Activated T-helper 17 cell treated with anti-CD3 and anti-CD28 coated beads, Interleukin-2, amount 50 U/mL, for 72 hours (primary cell): ENCODE data around the gene PGAP6. TPM values are rescaled to one million over a fixed set of nuclear protein-coding genes. Genes with fewer than 3 reads are reported as not detected.
"Not testable (repeated sequence)": the region's sequence is repeated elsewhere in the genome, so short reads cannot be mapped to it uniquely, and the experiment has no call there.

ENCODE experiments used
- ATAC-seq: fragments of 150-1000 bp; cut with Tn5 transposase; replicated peaks from 2 replicates; pipeline ENCODE4 v1.10.0; 2021; ENCODE audit warnings: mild to moderate bottlenecking, moderate library complexity
- H3K27ac Mint-ChIP-seq: one replicate; pipeline ENCODE4 v1.8.0; 2022; ENCODE audit warnings: mixed read lengths
- H3K27me3 Mint-ChIP-seq: one replicate; pipeline ENCODE4 v1.8.0; 2022; ENCODE audit warnings: mixed read lengths
- H3K36me3 Mint-ChIP-seq: one replicate; pipeline ENCODE4 v1.8.0; 2022; ENCODE audit warnings: low read depth, mild to moderate bottlenecking, mixed read lengths
- H3K4me1 Mint-ChIP-seq: one replicate; pipeline ENCODE4 v1.8.0; 2022; ENCODE audit warnings: mixed read lengths
- H3K4me3 Mint-ChIP-seq: one replicate; pipeline ENCODE4 v1.8.0; 2022; ENCODE audit warnings: mild to moderate bottlenecking, mixed read lengths
- H3K9me3 Mint-ChIP-seq: one replicate; pipeline ENCODE4 v1.8.0; 2022; ENCODE audit warnings: mixed read lengths
- total RNA-seq, 2 donors: library from RNA; stranded (reverse); gene quantifications; one replicate each; pipeline ENCODE4 v1.2.3, GENCODE V29; 2022

PGAP6 gene
- total RNA-seq, 2 donors from 2014 or later: 25.6 to 26.1 TPM

DNA sequence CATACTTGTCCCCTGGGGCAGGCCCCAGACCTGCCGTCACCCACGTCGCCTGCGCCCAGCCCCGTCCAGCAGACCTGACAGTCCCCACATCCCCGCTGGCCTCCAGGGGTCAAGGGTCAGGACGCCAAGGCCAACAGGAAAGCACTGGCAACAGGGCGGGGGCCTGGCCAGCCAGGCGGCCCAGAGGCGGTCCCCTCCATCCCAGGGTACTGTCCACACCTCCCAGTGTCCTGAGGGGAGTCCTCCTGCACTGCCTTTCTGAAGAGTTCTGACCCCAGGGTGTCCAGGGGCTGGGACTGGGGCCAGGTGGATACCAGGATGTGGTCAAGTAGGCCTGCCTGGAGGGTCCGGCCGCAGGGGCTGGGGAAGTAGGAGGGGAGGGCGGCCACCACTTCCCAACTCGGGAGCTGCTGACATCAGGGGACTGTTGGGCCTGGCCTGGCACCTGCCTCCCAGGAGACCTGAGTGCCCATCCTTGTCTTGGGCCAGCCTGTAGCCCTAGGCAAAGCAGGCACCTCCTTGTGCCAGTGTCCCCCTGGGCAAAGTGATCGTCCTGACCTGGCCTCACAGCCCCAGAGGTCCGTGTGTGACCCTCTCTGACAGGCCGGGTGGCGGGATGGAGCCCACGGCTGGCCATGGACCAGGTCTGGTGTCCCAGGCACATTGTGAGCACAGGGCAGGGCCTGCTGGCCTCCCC, 22.6 kb downstream of the PGAP6 start:
- ATAC-seq: no peak
- no peaks in the 10 kb centered on the region for H3K27me3 Mint-ChIP-seq
- peaks cover 3% of the 10 kb centered on the region for H3K4me1 Mint-ChIP-seq
- H3K9me3 Mint-ChIP-seq: no peaks in the 10 kb centered on the region
- no peaks in the 10 kb centered on the region for H3K36me3 Mint-ChIP-seq
- H3K4me3 Mint-ChIP-seq: no peak overlapping the region
- H3K27ac Mint-ChIP-seq: no peak overlapping the region

DNA sequence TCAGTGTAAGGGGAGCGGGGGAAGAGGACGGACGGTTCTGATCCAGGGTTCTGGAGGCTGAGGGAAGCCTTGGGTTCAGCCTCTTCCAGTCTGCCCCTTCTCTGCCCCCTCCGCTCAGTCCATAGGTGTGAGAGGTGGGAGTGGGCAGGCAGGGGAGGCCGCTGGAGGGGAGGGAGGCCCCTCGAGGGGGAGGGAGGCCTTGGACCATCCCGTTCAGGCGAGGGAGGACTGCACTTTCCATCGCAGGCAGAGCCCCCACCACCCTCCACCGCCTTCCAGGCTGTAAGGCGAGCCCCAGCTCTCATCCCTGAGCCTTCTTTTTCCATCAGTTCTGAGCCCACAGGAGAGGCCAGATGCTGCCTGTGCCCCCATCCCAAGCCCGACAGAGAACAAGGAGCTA, 25.0 kb downstream of the PGAP6 start:
- ATAC-seq: no peak
- Mint-ChIP-seq H3K27ac (peak overlapping the region; percentile 81), H3K36me3 (no peaks in the 10 kb centered on the region), H3K4me1 (peaks cover 6% of the 10 kb centered on the region), H3K27me3 (no peaks in the 10 kb centered on the region), H3K9me3 (no peaks in the 10 kb centered on the region), H3K4me3 (no peak overlapping the region)

DNA sequence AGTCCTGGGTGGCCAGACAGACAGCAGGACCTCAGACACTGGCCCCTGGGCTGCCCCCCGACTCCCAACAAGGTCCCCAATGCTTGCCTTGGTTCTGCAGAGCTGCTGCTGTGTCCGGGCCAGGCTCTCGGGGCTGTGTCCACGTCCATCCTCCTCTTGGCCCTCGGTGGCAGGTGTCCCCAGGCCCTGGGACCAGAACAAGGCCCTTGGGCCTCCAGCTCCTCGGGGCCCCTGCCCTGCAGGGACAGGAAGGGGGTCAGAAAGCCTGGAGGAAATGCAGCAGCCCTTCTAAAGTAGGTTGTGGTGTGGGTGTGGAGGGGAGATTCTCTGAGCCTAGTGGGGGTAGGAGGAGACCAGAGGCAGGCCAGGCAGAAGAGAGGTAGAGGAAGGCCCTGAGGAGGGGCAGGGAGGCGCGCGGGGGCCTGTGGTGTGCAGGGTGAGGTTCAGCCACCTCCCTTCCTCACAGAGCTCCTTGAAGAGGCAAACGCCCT, 26.8 kb downstream of the PGAP6 start:
- Mint-ChIP-seq H3K4me3 (peak overlapping the region; percentile 74), H3K9me3 (no peaks in the 10 kb centered on the region), H3K4me1 (peaks cover 12% of the 10 kb centered on the region), H3K36me3 (peaks cover 10% of the 10 kb centered on the region), H3K27me3 (no peaks in the 10 kb centered on the region), H3K27ac (peak overlapping the region; percentile 81)
- ATAC-seq: no peak

DNA sequence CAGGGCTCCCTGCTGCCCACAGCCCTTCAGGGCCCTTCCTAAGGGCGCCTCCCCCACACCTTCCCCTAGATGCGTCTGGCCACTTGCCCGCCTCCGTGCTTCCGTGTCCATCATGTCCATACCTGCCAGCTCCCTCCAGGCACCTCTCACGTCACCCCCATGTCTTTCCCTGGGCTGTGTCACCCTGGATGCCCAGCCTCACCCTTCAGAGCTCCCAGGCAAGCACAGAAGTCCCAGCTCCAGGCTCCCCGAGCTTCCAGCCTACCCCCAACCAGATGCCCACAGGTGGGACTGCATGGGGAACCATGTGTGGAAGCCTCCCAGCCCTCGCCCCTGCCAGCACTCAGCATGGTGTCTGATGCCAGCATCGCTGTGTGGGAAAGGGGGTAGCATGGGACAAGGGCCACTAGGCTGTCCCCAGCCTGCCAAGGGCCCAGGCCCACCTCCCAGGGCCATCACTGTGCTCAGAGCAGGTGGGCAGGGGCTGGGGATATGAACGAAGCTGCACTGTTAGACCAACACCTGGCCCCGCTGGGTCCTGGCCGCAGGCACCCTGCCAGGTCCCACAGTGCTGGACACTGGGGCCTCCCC, 27.4 kb downstream of the PGAP6 start:
- Mint-ChIP-seq H3K36me3 (peaks cover 14% of the 10 kb centered on the region), H3K4me1 (peaks cover 12% of the 10 kb centered on the region), H3K4me3 (peak overlapping the region; percentile 74), H3K27ac (peak overlapping the region; percentile 38), H3K27me3 (no peaks in the 10 kb centered on the region), H3K9me3 (no peaks in the 10 kb centered on the region)
- ATAC-seq: no peak

DNA sequence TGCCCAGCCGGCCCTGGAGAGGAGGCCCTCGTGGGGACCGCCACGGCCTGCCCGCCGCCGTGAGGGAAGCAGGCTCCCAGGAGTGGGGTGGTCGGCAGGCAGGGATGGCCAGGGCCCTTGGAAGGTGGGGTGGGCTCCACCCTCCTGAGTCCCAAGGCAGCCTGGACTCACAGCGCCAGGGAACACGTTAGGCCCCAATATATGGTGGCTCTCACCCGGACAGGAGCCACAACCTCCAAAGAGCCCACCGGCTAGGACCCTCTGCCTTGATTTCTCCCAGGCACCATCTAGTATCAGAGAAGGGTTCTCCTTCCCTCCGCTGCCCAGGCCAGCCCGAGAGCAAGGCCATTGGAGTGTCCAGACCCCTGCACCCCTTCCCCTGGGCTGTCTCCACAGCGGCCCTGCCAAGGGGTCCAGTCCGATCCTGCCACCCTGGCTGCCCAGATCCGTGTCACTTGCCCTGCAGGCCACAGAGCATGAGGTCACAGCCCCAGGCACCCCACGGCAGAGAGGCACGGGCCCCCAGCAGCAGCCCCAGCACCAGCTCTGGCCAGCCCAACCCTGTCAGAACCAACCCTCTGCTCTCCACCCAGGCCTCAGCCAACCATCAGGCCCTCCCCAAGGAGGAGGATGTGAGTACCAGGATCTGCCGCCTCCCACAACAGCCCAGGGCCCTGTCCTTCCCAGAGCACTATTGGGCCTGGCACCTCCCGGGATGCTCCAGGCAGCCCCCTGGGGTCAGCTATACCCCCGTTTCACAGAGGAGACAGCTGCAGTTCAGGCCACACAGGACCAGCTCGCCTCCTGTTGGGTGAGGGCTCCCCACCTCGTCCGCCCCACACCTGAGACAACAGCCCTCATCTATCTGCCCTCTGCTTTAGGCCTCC, 28.1 kb downstream of the PGAP6 start:
- Mint-ChIP-seq H3K4me3 (peak overlapping the region; percentile 74), H3K4me1 (peaks cover 12% of the 10 kb centered on the region), H3K36me3 (peaks cover 14% of the 10 kb centered on the region), H3K27me3 (no peaks in the 10 kb centered on the region), H3K9me3 (no peaks in the 10 kb centered on the region), H3K27ac (peak overlapping the region; percentile 38)
- ATAC-seq: no peak

DNA sequence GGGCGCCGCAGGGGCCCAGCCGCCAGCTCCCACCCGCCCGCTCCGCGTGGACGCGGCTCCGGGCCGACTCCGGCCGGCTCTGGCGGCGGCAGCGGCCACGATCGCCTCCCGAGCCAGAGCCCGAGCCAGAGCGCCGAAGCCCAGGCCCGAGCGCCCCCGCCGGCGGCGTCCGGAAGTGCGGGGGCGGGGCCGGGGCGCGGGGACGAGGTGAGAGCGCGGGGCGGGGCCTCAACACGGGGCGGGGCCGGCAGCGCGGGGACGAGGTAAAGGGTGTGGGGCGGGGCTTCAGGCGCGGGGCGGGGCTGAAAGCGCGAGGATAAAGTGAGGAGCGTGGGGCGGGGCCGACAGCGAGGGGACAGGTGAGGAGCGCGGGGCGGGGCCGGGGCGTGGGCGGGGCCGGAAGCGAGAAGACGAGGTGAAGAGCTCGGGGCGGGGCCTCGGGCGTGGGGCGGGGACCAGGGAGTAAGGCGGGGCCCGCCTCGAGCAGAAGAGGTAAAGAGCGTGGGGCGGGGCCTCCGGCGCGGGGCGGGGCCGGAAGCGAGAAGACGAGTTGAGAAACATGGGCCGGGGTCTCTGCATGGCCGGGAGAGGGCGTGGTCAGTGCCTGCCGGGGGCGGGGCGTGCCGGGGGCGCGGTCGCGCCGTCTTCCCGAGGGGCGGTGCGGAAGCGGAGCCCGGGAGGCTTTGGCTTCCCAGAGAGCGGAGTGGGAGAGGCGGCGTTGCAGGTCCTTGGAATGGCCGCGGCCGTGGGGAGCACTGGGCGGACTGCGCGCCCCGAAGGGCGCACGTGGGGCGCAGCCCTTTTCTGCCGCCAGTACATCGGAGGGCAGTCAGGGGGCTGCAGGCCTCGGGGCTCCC, 29.0 kb downstream of the PGAP6 start, which contains the start of gene AXIN1:
AXIN1 (minus strand) TSS at position 177 of the 857 bp plus-strand sequence. CDS start 5,698 bp downstream, outside the sequence.
- H3K4me1 Mint-ChIP-seq: peaks cover 16% of the 10 kb centered on the region
- H3K27ac Mint-ChIP-seq: no peak within 1 kb of the TSS
- H3K36me3 Mint-ChIP-seq: peaks cover 14% of the 10 kb centered on the region
- ATAC-seq: peak; percentile 83
- H3K9me3 Mint-ChIP-seq: no peaks in the 10 kb centered on the region
- H3K4me3 Mint-ChIP-seq: peak within 1 kb of the TSS; percentile 74
- H3K27me3 Mint-ChIP-seq: no peaks in the 10 kb centered on the region

DNA sequence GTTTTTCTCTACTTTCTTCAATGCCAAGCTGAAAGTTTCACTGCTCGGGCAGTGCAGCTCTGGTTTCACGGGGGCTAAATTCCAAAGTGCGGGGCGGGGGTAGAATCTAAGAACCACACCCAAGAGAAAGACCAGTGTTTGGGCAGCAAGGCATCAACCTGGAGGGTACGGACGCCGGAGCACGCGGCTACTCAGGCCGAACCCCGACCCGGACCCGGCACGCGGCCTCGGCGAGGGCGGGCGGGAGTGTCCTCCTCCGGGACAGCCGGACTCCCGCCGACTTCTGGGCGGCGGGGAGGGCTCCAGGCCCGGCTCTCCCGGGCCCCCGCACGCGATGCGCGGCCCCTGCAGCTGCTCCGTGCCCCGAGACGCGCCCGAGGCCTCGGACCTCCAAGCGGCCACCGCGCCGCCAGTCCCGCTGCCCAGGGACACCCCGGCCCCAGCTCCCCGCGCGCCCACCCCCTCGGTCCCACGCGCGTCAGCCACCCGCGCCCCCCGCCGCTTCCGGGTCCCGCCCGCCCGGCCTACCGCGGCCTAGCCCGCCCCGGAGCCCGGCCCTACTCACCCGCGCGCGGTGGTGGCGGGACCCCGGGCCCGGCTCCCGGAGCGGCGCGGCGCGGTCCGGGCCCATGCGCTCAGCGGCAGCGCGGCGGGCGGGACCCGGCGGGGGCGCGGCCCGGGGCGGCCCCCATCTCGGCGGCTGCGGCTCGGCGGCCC, 29.8 kb downstream of the PGAP6 start:
- Mint-ChIP-seq H3K4me1 (peaks cover 24% of the 10 kb centered on the region), H3K27ac (no peak overlapping the region), H3K4me3 (peak overlapping the region; percentile 67), H3K27me3 (no peaks in the 10 kb centered on the region), H3K36me3 (peaks cover 20% of the 10 kb centered on the region), H3K9me3 (no peaks in the 10 kb centered on the region)
- ATAC-seq: peak; percentile 30

DNA sequence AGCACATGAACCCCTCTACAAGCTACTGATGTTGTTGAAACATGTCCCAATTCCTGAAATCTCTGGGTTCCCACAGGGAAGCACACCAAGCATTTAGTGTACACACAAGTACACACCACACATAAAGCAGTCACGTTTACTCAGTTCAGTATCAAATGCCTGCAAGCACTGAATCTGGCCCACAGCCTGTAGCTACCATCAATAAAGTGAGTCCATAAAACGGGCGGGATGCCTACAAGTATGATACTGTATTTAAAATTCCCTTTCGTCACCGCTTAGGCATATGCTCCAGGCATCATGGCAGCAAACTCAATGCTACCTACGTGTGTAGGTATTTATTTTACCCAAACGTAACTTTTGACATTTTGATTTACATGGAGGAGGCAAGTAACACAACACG, 31.6 kb downstream of the PGAP6 start:
- Mint-ChIP-seq H3K27ac (no peak overlapping the region), H3K4me1 (peaks cover 41% of the 10 kb centered on the region), H3K27me3 (no peaks in the 10 kb centered on the region), H3K36me3 (peaks cover 38% of the 10 kb centered on the region), H3K9me3 (no peaks in the 10 kb centered on the region), H3K4me3 (peak overlapping the region; percentile 67)
- ATAC-seq: no peak

DNA sequence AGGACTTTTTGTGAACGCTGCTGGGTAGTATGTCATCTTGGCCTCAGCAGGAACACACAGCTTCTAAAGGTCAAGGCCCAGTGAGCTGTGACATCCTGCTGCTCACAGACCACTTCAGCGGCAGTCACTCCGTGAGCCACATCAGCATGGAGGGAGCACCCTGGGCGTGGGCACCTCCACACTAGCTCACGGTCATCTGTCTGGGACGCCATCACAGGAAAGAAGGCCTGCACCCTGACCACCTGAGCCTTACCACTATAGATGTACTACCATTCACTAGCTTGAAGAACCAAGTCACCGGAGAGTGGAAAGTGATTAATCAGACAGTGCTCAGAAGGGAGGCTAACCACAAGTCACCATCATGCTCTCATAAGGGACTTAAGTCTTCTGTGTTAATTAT, 32.6 kb downstream of the PGAP6 start:
- ATAC-seq: peak; percentile 25
- Mint-ChIP-seq H3K36me3 (peaks cover 48% of the 10 kb centered on the region), H3K4me3 (peak overlapping the region; percentile 12), H3K27me3 (no peaks in the 10 kb centered on the region), H3K4me1 (peaks cover 44% of the 10 kb centered on the region), H3K27ac (no peak overlapping the region), H3K9me3 (no peaks in the 10 kb centered on the region)

DNA sequence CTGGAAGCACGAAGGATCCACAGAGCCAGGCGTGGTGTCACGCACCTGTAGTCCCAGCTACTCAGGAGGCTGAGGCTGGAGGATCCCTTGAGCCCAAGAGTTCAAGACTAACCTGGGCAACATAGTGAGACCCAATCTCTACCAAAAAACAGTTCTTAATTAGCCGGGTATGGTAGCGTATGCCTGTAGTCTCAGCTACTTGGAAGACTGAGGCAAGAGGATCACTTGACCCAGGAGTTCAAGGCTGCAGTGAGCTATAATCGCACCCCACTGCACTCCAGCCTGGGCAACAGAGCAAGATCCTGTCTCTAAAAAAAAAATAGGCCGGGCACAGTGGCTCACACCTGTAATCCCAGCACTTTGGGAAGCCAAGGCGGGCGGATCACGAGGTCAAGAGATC, 33.3 kb downstream of the PGAP6 start:
- not testable (repeated sequence) for H3K27me3 Mint-ChIP-seq, H3K9me3 Mint-ChIP-seq, ATAC-seq, H3K27ac Mint-ChIP-seq, H3K4me3 Mint-ChIP-seq
- Mint-ChIP-seq H3K36me3 (peaks cover 55% of the 10 kb centered on the region), H3K4me1 (peaks cover 40% of the 10 kb centered on the region)

DNA sequence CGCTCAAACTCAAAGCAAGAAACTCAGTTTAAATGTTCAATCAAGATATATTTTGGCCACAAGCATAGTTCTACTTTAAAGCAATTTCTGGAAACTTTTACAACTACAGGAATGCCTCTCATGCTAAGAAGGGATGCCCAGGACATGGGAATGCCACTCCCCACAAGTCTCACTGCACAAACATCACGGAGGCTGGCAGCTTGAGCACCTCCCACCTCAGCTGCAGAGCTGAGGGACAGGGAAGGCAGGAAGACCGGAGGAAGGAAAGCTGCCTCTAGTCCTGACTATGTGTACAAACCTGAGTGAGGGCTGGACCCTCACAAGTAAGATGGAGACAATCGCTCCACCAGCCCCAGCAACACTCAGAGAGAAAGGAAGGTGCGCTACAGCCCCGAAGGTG, 34.6 kb downstream of the PGAP6 start:
- Mint-ChIP-seq H3K36me3 (peaks cover 68% of the 10 kb centered on the region), H3K4me1 (peaks cover 50% of the 10 kb centered on the region), H3K9me3 (no peaks in the 10 kb centered on the region), H3K4me3 (peak overlapping the region; percentile 21), H3K27me3 (no peaks in the 10 kb centered on the region), H3K27ac (no peak overlapping the region)
- no peak for ATAC-seq

DNA sequence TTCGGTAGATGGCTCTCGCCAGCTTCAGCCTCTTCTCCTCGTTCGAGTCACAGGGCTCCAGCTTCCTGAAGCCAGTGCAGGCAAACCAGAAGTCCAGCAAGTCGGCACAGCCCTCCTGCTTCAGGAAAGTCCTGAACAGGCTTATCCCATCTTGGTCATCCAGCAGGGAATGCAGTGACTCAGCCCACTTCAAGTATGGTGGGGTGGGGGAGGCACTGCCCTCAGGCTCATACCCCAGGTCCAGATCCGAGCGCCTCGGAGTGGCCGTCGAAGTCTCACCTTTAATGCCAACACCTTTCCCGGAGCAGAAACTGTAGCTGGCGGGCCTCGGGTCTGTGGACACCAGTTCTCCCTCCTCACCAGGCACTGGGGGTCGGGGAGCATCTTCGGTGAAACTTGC, 35.2 kb downstream of the PGAP6 start:
- Mint-ChIP-seq H3K4me3 (peak overlapping the region; percentile 57), H3K9me3 (no peaks in the 10 kb centered on the region), H3K4me1 (peaks cover 55% of the 10 kb centered on the region), H3K36me3 (peaks cover 73% of the 10 kb centered on the region), H3K27ac (no peak overlapping the region), H3K27me3 (no peaks in the 10 kb centered on the region)
- no peak for ATAC-seq

DNA sequence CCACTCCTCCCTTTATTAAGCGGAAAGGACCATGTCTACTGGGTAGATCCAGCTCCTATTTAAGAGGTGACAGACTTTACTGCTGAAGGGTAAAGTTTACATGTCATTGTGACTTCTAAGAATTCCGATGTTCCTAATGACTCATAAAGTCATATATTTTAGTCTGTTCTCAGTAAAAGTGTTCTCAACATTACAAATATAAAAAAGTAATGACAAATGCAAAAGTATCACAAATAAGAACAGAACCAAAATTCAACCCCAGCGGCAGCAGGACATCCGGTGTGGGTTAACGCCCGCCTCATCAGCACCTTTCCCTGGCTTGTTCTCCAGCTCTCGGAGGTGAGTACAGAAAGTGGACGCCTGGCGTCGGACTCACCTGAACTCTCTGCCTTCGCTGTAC, 36.0 kb downstream of the PGAP6 start:
- Mint-ChIP-seq H3K36me3 (peaks cover 71% of the 10 kb centered on the region), H3K4me1 (peaks cover 55% of the 10 kb centered on the region), H3K4me3 (peak overlapping the region; percentile 57), H3K9me3 (no peaks in the 10 kb centered on the region), H3K27ac (no peak overlapping the region), H3K27me3 (no peaks in the 10 kb centered on the region)
- ATAC-seq: peak; percentile 80
